B cell (primary cell): ENCODE results near the gene DNAJC7. TPM values are rescaled to one million over a fixed set of nuclear protein-coding genes. Genes with fewer than 3 reads are reported as not detected.

Experiments
- ATAC-seq: fragments of 200-7000 bp; cut with Tn5 transposase; one replicate; pipeline ENCODE4 v1.10.0; 2021; ENCODE audit warnings: low read depth, mild to moderate bottlenecking, moderate number of reproducible peaks, moderate library complexity
- CTCF ChIA-PET: fragments of 350-600 bp; sonication (Branson Sonifier 250); formaldehyde crosslinking; loops from one replicate; lab custom pipeline; 2021; ENCODE audit warnings: antibody characterized with exemption, inconsistent platforms; lab: Charles Lee
- POLR2A ChIA-PET: fragments of 350-600 bp; sonication (Branson Sonifier 250); formaldehyde crosslinking; loops from one replicate; lab custom pipeline; 2021; ENCODE audit warnings: antibody characterized with exemption; lab: Charles Lee
- DNase-seq: peaks from one replicate; pipeline ENCODE4 v3.0.0; 2013
- H2AFZ ChIP-seq: 2 replicates; pipeline ENCODE4 v1.6.1; 2012; ENCODE audit warnings: mild to moderate bottlenecking, low read depth, low read length; ENCODE audit not compliant: insufficient read depth, poor library complexity, severe bottlenecking
- H3K27ac ChIP-seq, 2 donors: 1 replicate in 1 of 2; 2 replicates in 1 of 2; pipeline ENCODE4 v1.5.1; 2012 to 2013; ENCODE audit warnings: low read length in 2 of 2, mild to moderate bottlenecking in 2 of 2, moderate library complexity in 1 of 2
- H3K27me3 ChIP-seq, 4 experiments: fragments of 200-600 bp in 1 of 4; sonication (generic) in 1 of 4; replicated peaks in 1 of 4; 1 replicate in 2 of 4; 2 replicates in 2 of 4; pipeline versions ENCODE4 v1.6.1 to v1.7.0; 2013 to 2016; ENCODE audit warnings: low read length in 3 of 4, mild to moderate bottlenecking in 2 of 4, mixed read lengths in 1 of 4, moderate library complexity in 1 of 4; ENCODE audit not compliant: insufficient read depth in 4 of 4, control insufficient read depth in 3 of 4; ENCODE audit errors: control extremely low read depth in 1 of 4
- H3K36me3 ChIP-seq, 2 experiments: replicated peaks in 1 of 2; 1 replicate in 1 of 2; 2 replicates in 1 of 2; pipeline versions ENCODE4 v1.6.1 to v1.7.1; 2013; ENCODE audit warnings: low read length in 1 of 2; ENCODE audit not compliant: insufficient read depth in 2 of 2, control insufficient read depth in 1 of 2; ENCODE audit errors: control extremely low read depth in 1 of 2, extremely low read depth in 1 of 2
- H3K4me1 ChIP-seq, 2 donors: fragments of 200-600 bp in 1 of 2; sonication (generic) in 1 of 2; 1 replicate in 1 of 2; 2 replicates in 1 of 2; pipeline versions ENCODE4 v1.5.1 to v1.6.1; 2013 to 2017; ENCODE audit warnings: low read length in 2 of 2; ENCODE audit not compliant: control insufficient read depth in 2 of 2, insufficient read depth in 2 of 2
- H3K4me2 ChIP-seq: replicated peaks from 2 replicates; pipeline ENCODE3; 2012; ENCODE audit warnings: mild to moderate bottlenecking, low read depth, low read length; ENCODE audit not compliant: poor library complexity, severe bottlenecking
- H3K4me3 ChIP-seq, 5 experiments: fragments of 200-600 bp in 1 of 5; sonication (generic) in 1 of 5; 1 replicate in 3 of 5; 2 replicates in 2 of 5; pipeline versions ENCODE4 v1.5.1 to v1.7.0; 2011 to 2016; ENCODE audit warnings: low read length in 4 of 5, mild to moderate bottlenecking in 4 of 5, low read depth in 2 of 5, control low read depth in 1 of 5, moderate library complexity in 1 of 5; ENCODE audit not compliant: insufficient read depth in 1 of 5; ENCODE audit errors: control extremely low read depth in 1 of 5, extremely low read depth in 1 of 5
- H3K79me2 ChIP-seq: fragments of 200-600 bp; sonication (generic); one replicate; pipeline ENCODE4 v1.6.0; 2016; ENCODE audit warnings: low read length; ENCODE audit not compliant: control insufficient read depth, insufficient read depth
- H3K9ac ChIP-seq: fragments of 200-600 bp; sonication (generic); 2 replicates; pipeline ENCODE4 v1.6.1; 2017; ENCODE audit warnings: mild to moderate bottlenecking, low read length, moderate library complexity
- H3K9me3 ChIP-seq, 3 donors: one replicate each; pipeline versions ENCODE4 v1.6.1 to v1.7.1; 2013; ENCODE audit warnings: low read length in 2 of 3; ENCODE audit not compliant: control insufficient read depth in 2 of 3, insufficient read depth in 1 of 3; ENCODE audit errors: control extremely low read depth in 1 of 3
- H4K20me1 ChIP-seq: 2 replicates; pipeline ENCODE4 v1.6.0; 2012; ENCODE audit warnings: mild to moderate bottlenecking, low read length; ENCODE audit not compliant: insufficient read depth, control insufficient read depth, poor library complexity, severe bottlenecking
- H3K27ac Mint-ChIP-seq: one replicate; pipeline ENCODE4 v1.8.0; 2021; ENCODE audit warnings: mixed read lengths
- H3K27me3 Mint-ChIP-seq: one replicate; pipeline ENCODE4 v1.8.0; 2021; ENCODE audit warnings: mixed read lengths
- H3K4me1 Mint-ChIP-seq: one replicate; pipeline ENCODE4 v1.8.0; 2021; ENCODE audit warnings: mixed read lengths
- H3K4me3 Mint-ChIP-seq: one replicate; pipeline ENCODE4 v1.8.0; 2021; ENCODE audit warnings: mixed read lengths
- H3K9me3 Mint-ChIP-seq: one replicate; pipeline ENCODE4 v1.8.0; 2022; ENCODE audit warnings: mixed read lengths; ENCODE audit not compliant: insufficient read depth
- EZH2 ChIP-seq: IDR thresholded peaks from 2 replicates; pipeline ENCODE4 v1.6.1; 2012; ENCODE audit warnings: borderline replicate concordance, low read depth, mild to moderate bottlenecking, moderate library complexity, low read length; ENCODE audit not compliant: insufficient read depth, poor library complexity, severe bottlenecking
- WGBS: methylation state at CpG from one replicate; pipeline ENCODE4 v1.1.5; 2013; ENCODE audit warnings: missing lambda C conversion rate; ENCODE audit not compliant: insufficient coverage; 5-methylcytosine and 5-hydroxymethylcytosine counted together
- intact Hi-C: fragments of 100-400 bp; cut with micrococcal nuclease; formaldehyde crosslinking; loops from one replicate; pipeline ENCODE4 v1.10.0; 2022
- polyA plus RNA-seq: library from polyadenylated mRNA; depleted of rRNA; stranded (reverse); fragments of >200 nt; gene quantifications from 2 replicates; pipeline ENCODE4 v1.2.3, GENCODE V29; 2012
- total RNA-seq, 2 donors: library from RNA; stranded (reverse); fragments of 120-200 nt in 1 of 2; gene quantifications; 1 replicate in 1 of 2; 2 replicates in 1 of 2; pipeline versions ENCODE4 v1.2.3 to v1.2.4, GENCODE V29; 2013 to 2022
- TF ChIP-seq, protein P1 (sequence below): fragments of 200-600 bp; IDR thresholded peaks from one replicate; pipeline ENCODE4 v1.8.0; 2022; ENCODE audit warnings: antibody characterized with exemption, mild to moderate bottlenecking

Gene DNAJC7
- total and polyA plus RNA-seq, 2 donors (not counting 1 experiment from before 2014, with no cell fraction given) = 22.0 to 152 TPM

- H3K4me1 ChIP-seq = peaks cover 0 to 15% of the 10 kb centered on the region in 2 donors
- H3K27me3 Mint-ChIP-seq = no peaks in the 10 kb centered on the region
- H3K4me3 ChIP-seq = no peak overlapping the region
- H3K9ac ChIP-seq = no peak overlapping the region
- DNase-seq = no peak
- H3K4me1 Mint-ChIP-seq = peaks cover 9% of the 10 kb centered on the region
- H2AFZ ChIP-seq = no peak overlapping the region
- H3K27ac Mint-ChIP-seq = no peak overlapping the region
- ATAC-seq = no peak
- no peaks in the 10 kb centered on the region for H3K9me3 Mint-ChIP-seq
- POLR2A ChIA-PET = interaction anchor here (1.1 kb wide), 1 partner anchor 13 kb away, joined by 3 read pairs; no protein-coding TSS in a partner anchor
- no peak overlapping the region for H3K4me3 Mint-ChIP-seq
- CTCF ChIA-PET = interaction anchor here (0.7 kb wide), 1 partner anchor 325 kb away, joined by 4 read pairs; no protein-coding TSS in a partner anchor
- no peaks in the 10 kb centered on the region for H3K27me3 ChIP-seq
- intact Hi-C loops = no loop called here
- no peak for TF ChIP-seq EZH2
- TF ChIP-seq, protein P1, sequence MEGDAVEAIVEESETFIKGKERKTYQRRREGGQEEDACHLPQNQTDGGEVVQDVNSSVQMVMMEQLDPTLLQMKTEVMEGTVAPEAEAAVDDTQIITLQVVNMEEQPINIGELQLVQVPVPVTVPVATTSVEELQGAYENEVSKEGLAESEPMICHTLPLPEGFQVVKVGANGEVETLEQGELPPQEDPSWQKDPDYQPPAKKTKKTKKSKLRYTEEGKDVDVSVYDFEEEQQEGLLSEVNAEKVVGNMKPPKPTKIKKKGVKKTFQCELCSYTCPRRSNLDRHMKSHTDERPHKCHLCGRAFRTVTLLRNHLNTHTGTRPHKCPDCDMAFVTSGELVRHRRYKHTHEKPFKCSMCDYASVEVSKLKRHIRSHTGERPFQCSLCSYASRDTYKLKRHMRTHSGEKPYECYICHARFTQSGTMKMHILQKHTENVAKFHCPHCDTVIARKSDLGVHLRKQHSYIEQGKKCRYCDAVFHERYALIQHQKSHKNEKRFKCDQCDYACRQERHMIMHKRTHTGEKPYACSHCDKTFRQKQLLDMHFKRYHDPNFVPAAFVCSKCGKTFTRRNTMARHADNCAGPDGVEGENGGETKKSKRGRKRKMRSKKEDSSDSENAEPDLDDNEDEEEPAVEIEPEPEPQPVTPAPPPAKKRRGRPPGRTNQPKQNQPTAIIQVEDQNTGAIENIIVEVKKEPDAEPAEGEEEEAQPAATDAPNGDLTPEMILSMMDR = no peak
- H3K27ac ChIP-seq = no peak overlapping the region
- no peaks in the 10 kb centered on the region for H4K20me1 ChIP-seq
- no CpG with 5 or more reads among the region's 1 CpG for WGBS
- no peaks in the 10 kb centered on the region for H3K79me2 ChIP-seq
- H3K36me3 ChIP-seq = peaks cover 12 to 72% of the 10 kb centered on the region in 2 experiments
- no peak overlapping the region for H3K4me2 ChIP-seq
- H3K9me3 ChIP-seq = no peaks in the 10 kb centered on the region
These were observed 30.6 kb downstream of the DNAJC7 start for GRCh38 chr17:41986634-41987033.

GRCh38 chr17:41985919-41986318 lies 31.3 kb downstream of the DNAJC7 start:
- Mint-ChIP-seq H3K4me1 (peaks cover 9% of the 10 kb centered on the region), H3K27ac (peak overlapping the region; percentile 26), H3K9me3 (no peaks in the 10 kb centered on the region), H3K4me3 (no peak overlapping the region), H3K27me3 (no peaks in the 10 kb centered on the region)
- H3K4me1 ChIP-seq = peaks cover 0 to 15% of the 10 kb centered on the region in 2 donors
- H3K27ac ChIP-seq = no peak overlapping the region
- no peaks in the 10 kb centered on the region for H3K27me3 ChIP-seq
- no peak overlapping the region for H3K4me3 ChIP-seq
- intact Hi-C loops = no loop called here
- H3K9ac ChIP-seq = no peak overlapping the region
- DNase-seq (no peak), ATAC-seq (no peak)
- 100% methylated on average over 4 of the region's 8 CpGs for WGBS
- H4K20me1 ChIP-seq = no peaks in the 10 kb centered on the region
- ChIA-PET CTCF (interaction anchor here (0.8 kb wide), 1 partner anchor 26 kb away, joined by 4 read pairs; no protein-coding TSS in a partner anchor), POLR2A (interaction anchor here (1.5 kb wide), 1 partner anchor 13 kb away, joined by 3 read pairs; no protein-coding TSS in a partner anchor)
- no peak for TF ChIP-seq EZH2
- TF ChIP-seq, protein P1 = no peak
- H2AFZ ChIP-seq = no peak overlapping the region
- H3K4me2 ChIP-seq = no peak overlapping the region
- peaks cover 10 to 78% of the 10 kb centered on the region in 2 experiments for H3K36me3 ChIP-seq
- H3K79me2 ChIP-seq = no peaks in the 10 kb centered on the region
- no peaks in the 10 kb centered on the region for H3K9me3 ChIP-seq
